Activated CD8-positive, alpha-beta memory T cell treated with anti-CD3 and anti-CD28 coated beads, Interleukin-2, amount 50 U/mL, for 1 hour (primary cell): ENCODE data around the gene PKP4.

Source experiments
- DNase-seq: peaks from one replicate; pipeline ENCODE4 v3.0.0-alpha.2; 2020; ENCODE audit errors: extremely low read depth

The PKP4 gene

DNA sequence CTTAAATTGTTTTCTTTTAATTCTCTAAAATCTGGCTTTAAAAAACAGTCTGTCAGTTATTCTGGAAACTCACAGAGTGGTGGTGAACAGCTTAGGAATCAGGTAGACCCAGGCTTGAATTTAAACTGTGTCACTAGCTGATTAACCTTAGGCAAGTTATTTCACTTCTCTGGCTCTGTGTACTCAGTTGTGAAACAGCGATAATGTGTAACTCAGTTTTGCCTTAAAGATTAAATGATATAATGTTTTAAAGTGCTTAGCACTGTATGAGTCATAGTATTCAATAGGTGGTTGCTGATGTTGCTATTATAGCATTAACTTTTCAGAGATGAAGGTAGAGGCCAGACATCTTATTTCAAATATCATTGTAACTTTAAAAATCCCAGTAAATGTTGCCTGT lies 40.7 kb downstream of the PKP4 start:
- DNase-seq, result no peak

DNA sequence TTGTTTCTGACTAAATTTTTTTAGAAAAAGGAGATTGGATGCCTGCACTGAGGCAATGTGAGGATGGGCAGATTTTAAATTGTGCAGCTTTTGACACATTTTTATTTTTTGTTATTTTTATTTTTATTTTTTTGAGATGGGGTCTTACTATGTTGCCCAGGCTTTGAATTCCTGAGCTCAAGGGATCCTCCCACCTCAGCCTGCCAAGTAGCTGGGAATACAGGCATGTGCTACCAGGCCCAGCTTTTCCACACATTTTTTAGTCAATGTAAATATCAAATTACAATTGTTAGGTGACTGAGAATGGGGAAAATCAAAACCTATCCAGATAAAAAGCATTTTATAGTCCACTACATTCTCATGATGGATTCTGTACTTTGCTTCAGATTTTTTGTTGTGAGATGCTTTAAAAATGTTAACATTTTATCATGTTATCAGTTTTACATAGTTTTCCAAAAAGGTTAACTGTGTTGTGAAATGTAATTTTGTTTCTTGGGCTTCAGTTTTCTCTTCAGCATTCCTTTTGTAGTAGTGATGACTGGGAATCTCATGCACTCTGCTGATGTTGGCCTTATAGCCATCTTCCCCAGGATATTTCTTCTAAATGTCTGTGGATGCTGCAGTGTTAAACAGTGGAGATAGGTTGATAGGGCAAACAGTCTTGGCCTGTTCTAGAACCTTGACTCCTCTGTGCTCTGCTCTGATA lies 41.4 kb downstream of the PKP4 start:
- no peak for DNase-seq

DNA sequence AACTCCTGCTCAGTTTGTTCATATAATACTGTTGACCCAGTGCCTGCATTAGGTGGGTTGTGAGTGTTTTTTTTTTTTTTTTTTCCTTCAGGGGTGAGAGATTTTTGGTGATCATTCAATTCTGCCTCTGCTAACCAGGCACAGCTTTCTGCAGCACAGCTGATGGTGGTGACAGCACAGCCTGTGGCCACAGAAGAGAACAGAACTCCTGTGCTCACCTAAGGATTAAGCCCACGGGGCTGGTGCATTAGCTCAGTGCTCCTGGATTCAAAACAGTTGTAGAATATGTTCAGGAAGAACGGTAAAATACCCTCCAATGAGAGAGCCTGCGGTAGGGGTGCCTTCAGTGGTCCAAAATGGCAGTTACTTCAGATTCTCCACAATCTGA lies 42.0 kb downstream of the PKP4 start:
- DNase-seq, result no peak

DNA sequence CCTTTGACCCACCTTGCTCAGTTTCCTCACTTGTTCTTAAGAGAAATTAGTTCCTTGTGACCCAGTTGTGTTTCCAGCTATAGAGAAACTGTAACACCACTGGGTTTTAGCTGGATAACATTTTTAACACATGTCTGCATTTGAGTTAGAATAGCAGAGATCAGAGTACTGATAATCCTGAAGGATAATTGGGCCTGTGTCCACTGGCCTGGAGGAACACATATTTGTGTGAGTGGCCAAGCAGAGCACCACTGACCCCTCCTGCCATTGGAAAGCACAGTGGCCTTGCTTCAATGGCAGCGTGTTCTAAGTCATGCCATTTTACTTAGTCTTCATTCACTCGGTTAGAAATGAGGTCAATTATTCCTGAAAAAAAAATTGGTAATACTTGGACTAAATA lies 42.6 kb downstream of the PKP4 start:
- DNase-seq, result no peak

DNA sequence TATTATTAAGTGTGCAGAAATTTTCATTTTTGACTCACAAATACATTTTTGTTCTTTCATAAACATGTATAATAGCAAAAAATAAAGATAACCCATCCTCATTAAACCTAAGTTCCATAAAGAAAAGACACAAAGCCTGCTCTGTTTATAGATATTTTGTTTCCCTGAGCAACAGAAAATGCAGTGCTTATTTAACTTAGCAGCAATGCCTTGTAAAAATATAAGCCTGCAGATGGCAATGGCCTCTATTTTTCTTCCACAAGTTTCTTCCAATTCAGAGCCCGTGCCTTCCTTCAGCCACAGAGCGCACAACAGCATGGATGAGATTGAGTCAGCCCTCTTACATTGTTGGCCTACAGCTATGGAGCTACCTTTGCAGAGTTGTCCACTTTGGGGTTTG lies 43.6 kb downstream of the PKP4 start:
- DNase-seq, result no peak

DNA sequence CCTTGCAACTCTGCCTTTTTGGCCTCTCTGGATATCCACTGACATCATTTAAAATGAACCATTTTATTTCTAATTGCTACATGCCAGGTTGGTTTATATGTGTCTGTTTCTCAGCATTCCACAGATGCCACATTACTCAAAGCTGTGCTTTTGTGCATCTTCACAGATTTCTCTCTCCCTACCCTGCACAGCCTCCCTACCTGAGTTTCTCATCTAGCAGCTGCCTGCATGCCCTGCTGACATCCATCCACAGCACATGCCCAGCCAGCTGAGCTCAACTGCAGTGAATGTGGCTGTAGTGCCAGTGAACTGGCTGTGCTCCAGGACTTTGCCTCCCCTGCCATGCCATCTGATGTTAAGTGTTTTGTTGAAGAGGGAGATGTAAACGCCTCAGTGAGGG lies 44.5 kb downstream of the PKP4 start:
- no peak for DNase-seq

DNA sequence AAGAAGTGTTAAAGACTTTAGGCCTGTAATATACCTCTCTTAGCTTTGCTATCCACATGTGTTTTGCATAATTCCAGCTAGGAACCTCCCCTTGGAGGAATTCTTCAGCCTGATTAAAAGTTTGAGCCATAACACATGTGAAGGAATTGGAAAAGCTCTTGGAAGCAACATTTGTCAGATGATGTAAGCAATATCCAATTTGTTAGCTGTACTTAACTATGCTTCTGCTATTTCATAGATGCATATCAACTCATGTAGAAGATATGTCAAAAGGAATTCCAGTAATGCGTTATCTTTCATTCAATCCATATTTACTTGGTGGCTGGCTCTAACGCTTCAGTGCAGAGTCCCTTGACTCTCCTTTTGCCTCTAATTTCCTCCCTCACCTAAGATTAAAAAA lies 46.2 kb downstream of the PKP4 start:
- no peak for DNase-seq

DNA sequence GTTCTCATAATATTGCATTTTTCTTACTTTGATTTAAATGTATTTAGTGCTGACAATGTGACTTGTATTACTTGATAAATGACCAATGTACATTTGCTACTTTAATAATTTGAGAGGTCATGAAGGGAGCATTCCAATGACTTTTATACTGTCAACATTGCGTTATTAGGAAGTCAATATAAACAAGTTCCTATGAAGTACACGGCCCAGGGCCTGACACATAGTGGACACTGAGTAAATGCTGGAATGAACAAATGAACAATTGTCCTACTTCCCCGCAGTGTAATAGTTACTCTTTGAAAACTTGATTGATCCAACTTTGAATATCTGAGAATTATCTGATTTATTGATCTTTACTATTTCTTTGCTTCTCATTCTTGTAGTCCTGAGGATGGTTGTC lies 47.3 kb downstream of the PKP4 start:
- DNase-seq, result no peak

DNA sequence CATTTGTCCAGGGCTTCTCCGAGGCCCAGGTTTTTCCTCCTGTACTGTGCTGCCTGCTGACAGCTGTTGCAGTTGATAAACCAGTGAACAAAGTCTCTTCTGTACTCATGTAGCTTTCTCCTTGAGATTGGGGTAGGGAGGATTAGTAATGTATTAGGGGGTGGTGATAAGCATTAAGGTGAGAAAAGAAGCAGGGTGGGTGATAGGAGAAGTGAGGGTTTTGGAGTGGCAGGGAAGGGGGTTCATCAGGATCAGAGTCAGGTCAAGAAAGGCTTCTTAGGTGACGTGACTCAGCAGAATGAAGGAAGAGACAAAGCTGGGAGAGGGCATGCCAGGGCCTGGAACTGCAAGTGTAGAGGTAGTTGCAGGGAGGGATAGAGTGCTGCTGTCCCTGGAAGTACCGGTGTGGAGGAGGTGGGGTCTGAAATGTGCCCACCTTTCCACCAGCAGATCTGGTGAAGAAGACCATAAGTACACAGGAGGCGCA lies 48.7 kb downstream of the PKP4 start:
- no peak for DNase-seq

DNA sequence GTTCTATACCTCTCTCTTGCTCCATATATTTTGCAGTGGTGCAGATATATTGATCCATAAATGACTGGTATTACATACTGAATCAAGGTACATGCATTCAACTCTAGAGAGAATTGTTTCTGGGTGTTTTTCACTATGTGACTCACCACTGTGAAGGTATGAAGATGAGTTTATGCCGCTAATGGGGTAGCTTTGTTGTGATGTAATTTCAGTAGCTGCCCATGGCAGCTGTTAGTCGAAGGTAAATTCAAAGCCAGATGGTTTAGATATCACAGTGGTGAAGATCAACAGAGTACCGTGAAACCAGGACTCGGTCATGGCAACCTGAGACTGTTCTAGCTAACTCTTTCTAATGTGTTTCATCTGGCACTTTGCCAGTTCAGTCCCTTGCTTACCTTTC lies 50.4 kb downstream of the PKP4 start:
- no peak for DNase-seq

DNA sequence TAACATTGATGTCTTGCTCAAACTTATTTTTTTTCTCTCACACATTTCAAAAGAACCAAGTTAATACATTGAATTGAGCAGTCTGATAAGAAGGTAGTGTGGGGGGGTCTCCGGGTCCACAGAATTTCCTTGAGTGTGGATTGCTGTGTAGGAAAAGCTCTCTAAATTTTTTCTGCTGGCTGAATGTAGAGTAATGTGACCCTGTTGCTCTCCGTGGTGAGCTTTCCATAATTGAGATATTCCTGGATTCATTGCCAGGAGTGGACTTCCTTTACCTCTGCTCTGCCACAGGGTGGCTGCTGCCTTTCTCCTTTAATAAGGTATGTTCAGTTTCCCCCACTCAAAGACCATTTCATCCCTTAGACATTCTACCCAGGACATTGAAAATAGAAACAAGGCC lies 50.9 kb downstream of the PKP4 start:
- DNase-seq, result no peak

DNA sequence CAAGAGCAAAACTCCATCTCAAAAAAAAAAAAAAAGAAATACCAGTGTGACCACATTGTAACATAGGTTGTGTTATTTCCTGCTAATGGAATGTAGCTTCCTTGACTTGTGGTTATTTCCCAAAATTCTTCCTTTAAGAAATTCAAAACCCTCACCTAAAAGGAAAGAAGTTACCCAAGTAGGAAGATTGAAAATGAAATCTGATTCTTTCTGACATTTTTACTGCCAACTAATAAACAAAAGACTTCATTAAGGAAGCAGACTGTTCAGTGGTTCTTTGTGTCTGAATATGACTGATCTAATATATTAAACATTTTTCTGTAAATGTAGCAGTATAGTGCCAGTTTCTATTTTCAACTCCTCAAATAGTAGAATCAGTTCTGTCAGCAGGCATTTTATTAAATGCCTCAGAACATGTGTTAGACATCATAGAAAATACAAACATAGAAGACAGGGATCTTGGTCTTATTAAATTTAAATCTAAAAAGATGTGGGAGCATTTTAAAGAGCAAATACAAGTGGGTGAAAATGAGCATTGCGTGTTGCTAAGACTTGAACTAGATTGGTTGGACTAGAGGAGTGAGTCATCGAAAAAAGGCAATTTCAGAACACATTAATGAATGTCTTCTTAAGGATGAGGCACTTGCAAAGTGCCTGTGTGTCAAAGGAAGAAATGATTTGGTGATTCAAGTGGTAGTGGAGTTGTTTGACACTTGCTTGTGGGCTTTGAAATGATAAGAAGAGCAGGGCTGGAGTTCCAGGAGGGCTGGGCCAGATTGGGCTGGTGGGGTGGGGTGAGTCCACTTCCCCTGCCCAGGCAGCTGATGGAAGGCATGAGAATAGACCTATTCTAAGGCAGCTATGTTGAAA lies 53.4 kb downstream of the PKP4 start:
- DNase-seq, result no peak

DNA sequence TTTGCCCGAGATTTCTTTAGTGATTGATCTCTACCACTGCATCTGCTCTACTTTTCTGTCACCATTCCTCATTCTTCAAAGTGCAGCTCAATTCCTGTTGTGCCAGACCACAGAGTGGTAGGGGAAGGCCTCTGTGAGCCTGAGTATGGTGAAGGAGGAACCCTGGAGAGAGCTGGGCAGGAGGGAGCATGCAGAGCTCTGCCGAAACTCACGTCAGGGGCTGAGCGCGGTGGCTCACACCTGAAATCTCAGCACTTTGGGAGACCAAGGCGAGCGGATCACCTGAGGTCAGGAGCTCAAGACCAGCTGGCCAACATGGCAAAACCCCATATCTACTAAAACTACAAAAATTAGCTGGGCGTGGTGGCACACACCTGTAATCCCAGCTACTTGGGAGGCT lies 54.1 kb downstream of the PKP4 start:
- no peak for DNase-seq

DNA sequence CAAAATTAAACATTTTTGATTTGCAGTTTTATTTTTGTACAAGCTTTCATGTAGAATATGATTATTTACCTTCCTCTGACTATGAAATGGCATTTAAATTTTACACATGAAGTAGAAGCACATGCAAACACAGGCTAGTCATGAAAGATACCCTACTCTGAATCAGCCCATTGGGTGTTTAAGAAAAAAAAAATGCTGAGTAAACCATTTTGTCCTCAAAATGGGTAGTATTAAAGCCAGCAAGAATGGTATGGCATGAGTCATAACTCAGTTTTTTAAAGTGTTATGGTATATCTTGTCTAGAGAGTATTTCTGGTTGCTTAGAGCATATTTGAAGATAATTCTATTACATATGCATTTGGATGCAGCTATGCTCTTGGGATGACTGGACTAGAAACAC lies 55.0 kb downstream of the PKP4 start:
- no peak for DNase-seq

DNA sequence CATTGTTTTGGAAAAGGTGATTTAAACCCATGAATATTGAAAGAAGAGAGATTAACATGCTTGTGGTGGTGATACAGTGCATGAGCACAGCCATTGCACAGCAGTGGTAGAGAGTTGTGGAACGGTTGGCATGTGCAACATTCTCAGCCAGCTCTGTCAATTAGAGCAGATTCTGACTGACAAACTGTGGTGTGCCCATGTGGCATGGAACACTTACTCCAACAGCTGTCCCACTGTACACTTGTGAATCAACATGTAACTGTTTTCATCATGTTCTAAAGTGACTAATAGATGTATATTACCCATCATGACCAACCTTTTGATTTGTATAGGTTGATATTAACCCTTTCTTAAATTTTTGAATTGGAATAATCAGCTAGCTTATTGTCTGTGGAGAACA lies 55.6 kb downstream of the PKP4 start:
- no peak for DNase-seq

DNA sequence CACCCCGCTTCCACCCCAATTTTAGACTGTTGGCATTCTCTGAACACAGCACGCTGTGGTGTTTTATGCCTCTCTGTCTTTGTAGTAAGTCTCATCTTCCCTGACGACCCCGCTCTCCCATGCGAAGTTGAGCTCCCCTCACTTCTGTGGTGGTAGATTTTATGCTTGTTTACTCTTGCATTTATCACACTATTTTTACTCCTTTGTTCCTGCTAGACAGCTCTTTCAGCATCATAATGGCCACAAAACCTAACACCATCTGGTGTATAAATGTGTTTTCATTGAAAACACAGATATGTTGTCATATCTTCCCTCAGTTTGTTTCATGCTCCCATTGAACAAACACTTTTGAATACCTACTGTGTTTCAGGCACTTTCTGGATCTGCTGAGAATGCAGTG lies 57.1 kb downstream of the PKP4 start:
- no peak for DNase-seq

DNA sequence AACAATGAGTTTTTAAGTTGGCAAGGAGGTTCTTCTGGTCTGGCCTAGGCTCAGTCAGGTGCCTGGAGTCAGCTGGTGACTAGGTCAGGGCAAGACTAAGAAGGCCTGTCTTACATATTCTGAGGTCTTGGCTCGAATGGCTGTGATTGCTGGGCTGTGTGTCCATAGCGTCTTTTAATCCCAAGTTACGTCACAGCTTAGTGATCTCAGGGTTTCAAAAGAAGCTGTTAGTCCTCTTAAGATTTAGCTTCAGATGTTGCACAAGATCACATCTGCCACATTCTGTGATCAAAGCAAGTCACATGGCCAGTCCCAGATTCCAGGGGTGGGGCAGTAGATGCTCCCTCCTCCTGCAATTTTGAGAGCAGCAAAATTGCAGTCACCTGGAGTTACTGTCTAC lies 61.3 kb downstream of the PKP4 start:
- no peak for DNase-seq

DNA sequence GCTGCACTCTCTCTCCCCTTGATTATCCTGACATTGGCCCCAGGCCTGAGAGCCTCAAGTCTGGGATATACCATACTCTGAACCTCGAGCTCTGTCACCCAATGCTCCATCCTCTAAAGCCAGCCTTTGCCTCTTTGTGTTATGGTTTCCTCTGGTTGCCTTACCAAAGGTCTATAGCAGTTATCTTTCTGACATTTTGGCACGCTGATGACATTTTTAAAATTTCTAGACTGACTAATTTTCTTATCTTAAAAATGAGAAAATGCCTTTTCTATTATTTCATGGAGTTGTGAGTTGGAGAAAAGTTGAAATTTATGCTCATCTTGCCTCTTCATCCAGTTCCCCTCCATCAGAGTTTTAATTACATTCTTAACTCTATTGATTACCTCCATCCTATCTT lies 62.7 kb downstream of the PKP4 start:
- DNase-seq, result no peak

DNA sequence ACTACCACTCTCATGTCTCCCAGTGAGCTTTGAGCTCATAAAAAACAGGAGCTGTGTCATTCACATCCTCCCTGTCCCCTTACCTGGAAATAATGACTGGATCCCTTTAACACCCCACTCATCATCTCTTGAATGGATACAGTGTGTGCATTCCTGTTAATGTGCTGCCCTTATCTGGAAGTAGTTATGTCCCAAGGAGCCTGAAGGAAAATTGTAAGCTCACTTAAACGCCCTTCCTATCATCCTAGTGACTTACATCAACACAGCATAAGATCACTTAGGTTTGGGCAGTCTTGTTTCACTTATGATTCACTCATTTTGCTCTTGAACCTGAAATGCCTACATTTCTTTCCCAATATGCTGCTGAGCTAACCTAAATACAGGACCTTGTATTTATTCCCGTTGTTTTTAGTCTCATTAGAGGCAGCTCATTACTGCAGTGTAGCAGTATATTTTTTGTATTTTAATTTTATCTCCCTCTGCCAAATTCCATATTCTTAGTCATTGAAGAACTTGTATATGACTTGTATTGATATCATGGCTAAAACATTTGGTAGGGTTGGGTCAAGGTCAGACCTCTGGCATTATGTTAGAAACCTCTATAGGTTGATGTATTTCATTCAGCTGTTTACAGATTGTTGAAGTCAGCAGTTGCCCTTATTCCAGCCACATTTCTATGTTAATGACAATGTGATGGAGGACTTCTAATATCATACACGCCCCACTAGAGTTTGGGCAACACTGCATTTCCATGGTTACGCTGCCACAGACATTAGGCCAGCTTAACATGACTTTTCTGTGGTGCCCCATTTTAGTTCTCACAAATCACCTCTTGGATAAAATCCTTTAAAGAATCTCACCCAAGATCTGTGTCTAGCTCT lies 72.9 kb downstream of the PKP4 start:
- DNase-seq, result no peak

DNA sequence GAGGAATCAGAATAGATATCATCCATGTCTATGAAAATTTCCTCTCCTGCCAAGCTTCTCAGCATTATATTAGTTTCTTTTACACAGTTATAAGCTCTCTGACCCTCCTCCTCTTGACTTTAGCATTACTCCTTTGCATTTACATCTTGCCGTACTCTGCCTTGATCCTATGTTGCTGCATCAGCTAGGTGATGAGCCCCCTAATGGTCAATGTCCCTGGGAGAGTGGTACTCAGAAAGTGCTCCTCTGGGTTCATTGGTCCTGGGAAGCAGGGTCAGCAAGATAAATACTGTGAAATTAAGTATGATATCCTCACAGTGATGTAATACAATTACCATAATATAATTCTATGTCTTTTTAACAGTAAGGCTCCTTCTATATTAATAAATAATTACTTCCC lies 74.1 kb downstream of the PKP4 start:
- DNase-seq, result no peak

DNA sequence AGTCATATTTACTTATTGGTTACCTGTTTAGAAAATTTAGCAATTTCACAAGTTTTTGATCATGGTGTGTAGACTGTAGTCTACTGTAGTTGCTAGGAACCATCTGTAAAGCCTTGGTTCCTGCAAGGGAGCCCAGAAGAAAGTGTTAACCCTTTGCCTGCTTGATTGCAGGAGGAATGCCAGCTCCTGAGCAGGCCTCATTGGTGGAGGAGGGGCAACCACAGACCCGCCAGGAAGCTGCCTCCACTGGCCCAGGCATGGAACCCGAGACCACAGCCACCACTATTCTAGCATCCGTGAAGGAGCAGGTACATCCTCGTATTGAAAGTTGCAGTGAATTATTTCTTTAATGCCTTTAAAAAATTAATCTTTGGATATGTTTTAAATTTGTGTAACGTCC lies 76.3 kb downstream of the PKP4 start:
- no peak for DNase-seq
